HL-60/S4 treated with phorbol 12-myristate 13-acetate at 8.2 ng/mL for 4 days and 3 days (cell line): Measurements from ENCODE around the gene KCMF1.

Experiments
- in situ Hi-C: fragments of 300-500 bp; cut with MboI; formaldehyde crosslinking; loops from 2 replicates; pipeline ENCODE4 v1.15.0; 2022; ENCODE audit warnings: low sequenced_read_pairs

KCMF1 gene

DNA sequence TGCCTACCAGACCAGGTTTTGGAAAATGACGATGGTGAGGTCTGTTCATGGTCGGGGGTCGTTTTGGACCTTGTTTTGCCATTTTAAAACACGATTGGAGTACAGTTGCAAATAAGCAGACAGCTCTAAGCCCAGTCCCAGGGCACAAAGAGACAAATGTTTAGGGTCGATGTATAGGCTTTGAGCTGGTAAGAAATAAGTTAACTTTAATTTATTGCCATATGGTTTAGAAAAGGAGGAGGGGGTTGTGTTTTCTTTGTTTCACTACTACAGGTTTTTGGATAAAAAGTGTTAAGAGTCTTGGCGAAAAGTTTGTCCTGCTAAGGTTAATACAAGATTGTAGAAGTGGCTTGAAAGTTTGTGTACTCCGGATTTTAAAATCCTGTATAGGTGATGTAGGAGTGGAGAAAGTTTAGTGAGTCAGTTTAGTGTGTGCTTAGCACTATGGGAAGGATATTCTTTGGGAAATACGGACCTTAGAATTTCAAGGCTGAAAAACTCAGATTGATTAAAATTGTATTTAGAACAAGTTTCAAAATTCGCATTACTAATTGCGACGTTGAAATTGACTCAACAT, 1.3 kb downstream of the KCMF1 start:
- in situ Hi-C loops = no loop called here

- in situ Hi-C loops = no loop called here
Measured at GRCh38 chr2:84972932-84973331, 2.0 kb downstream of the KCMF1 start.

- in situ Hi-C loops = no loop called here
Measured at GRCh38 chr2:84980263-84980983, 9.5 kb downstream of the KCMF1 start.

- in situ Hi-C loops = no loop called here
Measured at GRCh38 chr2:84986018-84986417, 15.1 kb downstream of the KCMF1 start.

DNA sequence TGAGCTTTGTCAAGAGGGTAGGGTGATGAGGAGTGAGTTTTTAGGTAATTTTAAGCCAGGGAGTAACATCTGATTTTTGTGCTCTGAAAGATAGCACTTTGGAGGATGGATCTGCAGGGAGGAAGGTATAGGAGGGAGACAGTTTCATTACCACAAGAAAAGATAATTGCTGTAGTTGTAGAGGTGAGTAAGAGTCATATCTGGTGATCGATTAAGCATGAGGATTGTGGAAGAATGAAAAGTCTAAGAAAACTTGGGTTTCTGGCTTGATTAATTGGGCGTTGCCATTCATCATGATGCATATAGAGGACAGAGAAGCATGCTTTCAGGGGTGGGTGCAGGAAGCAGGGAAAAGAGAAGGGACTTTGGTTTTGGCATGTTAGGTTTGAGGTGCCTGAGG, 18.5 kb downstream of the KCMF1 start:
- in situ Hi-C loops = no loop called here

DNA sequence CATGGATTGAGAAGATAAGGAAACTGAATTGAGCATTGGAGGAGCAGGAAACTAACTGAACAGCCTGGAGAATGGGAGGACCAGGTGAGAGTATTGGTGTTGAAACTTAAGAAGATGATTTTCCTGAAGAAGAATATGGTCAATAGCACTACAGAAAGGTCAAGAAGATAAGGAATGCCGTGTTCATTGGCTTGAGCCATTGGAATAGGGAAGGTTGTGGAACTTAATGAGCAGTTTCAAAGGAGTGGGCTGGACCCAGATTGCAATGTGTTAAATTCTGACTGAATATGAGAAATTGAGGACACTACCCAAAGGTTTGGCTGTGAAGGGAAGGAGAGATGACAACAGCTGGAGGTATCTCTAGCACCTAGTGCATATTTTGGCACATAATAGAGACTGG, 19.0 kb downstream of the KCMF1 start:
- in situ Hi-C loops = no loop called here

DNA sequence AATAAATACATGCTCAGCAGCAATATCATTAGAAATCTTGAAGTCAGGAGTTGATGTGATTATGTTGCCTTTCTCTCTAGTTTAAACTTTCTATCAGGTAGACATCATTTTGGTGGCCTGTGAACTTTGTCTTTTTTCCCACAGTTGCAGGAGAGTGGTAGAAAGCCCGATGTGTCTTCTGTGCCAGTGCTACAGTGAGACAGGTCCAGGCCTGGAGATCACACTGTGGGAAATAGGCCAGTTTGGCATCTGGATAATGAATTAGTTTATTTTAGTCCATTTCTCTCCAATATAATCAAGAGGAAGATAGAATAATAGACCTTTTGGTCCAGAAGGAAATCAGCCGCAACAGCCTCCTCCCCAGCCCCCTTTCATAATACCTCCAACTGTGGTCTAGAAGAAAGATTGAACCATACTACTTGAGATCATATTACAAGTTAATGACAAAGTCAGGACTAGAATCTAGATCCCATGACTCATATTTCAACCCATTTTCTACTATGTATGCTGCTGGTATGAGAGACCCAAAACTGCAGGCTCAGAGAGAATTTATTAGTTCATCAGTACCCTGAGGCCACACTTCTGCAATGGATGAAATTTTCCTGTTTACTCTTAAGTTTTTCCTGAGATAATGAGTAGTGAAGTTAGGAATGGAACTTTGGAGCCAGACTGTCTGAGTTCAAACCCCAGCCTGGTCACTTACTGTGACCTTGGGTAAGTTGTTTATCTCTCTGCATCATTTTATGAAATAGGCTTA, 20.6 kb downstream of the KCMF1 start:
- in situ Hi-C loops = no loop called here

DNA sequence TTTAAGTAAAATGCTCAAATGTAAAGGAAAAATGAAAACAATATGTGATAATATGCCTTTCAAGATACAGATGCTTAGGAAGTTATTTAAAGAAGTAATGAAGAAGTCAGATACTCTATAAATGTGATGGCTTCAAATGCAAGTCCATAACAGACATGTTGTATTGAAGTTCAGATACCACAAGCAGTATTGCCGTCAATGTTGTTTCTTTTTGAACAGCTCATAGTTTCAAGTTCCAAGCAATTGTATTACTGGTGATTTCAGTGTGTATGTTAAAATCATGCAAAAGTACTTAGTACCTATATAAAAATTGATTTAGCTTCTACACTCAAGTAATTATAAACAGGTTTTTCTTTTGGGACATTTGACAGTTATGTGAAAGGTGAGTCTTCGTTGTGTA, 24.9 kb downstream of the KCMF1 start:
- in situ Hi-C loops = no loop called here

GRCh38 chr2:84996909-84997308, 25.9 kb downstream of the KCMF1 start:
- in situ Hi-C loops = no loop called here

GRCh38 chr2:84999553-84999955, 28.6 kb downstream of the KCMF1 start:
- in situ Hi-C loops = no loop called here

- in situ Hi-C loops = no loop called here
Measured at GRCh38 chr2:85001595-85001994, 30.6 kb downstream of the KCMF1 start.

GRCh38 chr2:85002534-85002933, 31.6 kb downstream of the KCMF1 start:
- in situ Hi-C loops = no loop called here

DNA sequence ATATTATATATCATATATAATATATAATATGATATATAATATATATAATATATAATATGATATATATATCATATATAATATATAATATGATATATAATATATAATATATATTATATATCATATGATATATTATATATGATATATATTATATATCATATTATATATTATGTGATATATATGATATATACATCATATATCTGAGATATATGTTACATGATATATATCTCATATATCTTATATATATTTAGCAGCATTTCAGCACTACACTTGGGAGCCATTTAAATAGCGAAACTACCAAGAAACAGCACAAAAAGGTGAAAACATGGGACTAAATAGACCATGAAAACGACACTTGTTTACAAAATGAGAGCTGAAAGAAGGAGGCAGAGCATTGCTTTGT, 37.3 kb downstream of the KCMF1 start:
- in situ Hi-C loops = no loop called here

DNA sequence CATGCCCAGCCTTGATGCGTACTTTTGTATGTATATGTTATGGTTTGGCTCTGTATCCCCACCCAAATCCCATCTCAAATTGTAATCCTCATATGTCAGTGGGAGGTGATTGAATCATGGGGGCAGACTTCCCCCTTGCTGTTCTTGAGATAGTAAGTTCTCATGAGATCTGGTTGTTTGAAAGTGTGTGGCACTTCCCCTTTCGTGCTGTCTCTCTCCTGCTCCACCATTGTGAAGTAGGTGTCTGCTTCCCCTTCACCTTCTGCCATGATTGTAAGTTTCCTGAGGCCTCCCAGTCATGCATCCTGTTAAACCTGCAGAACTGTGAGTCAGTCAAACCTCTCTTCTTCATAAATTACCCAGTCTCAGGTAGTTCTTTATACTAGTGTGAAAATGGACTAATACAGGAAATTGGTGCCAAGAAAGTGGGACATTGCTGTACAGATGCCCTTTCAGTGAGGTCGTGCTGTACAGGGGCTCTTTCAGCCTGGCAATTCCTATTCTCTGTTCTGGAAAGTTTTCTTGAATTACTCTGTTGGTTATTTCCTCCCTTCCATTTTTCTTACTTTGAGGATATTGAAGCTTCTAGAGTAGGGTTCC, 38.2 kb downstream of the KCMF1 start:
- in situ Hi-C loops = no loop called here

- in situ Hi-C loops = no loop called here
Measured at GRCh38 chr2:85010404-85010803, 39.4 kb downstream of the KCMF1 start.

DNA sequence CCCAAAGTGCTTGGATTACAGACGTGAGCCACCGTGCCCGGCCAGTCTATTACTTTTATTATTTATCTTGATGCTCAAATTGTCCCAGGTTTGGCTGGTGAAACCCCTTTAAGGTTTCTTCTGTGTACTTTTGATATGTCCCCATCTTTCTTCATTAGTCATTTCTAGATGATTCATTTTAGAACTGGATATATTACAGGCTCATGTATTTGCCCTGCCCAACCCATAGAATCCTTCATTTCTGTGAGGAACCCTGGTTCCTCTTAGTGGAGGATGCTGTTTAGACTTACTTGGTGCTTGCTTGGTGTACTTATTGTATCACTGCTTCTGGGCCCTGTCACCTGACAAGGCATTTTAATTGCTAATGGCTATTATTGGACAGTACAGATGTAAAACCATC, 40.1 kb downstream of the KCMF1 start:
- in situ Hi-C loops = no loop called here

- in situ Hi-C loops = no loop called here
Measured at GRCh38 chr2:85011747-85012146, 40.8 kb downstream of the KCMF1 start.

DNA sequence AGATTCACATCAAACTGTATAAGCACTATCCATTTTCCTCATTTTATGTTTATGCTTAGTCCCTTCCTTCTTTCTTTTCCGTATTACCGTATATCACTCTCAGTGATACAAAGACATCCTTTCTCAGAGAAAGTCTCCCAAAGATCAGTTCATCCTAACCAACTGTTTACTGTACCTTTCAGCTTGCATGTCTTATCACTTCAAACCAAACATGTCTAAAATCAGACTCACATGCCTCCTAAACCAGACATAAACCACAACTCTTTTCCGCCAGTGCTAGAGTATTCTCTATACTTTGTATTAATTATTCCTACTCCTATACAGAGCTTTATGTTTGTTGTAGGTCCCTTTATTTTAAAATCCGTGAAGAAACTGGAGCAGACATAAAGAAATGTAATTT, 41.5 kb downstream of the KCMF1 start:
- in situ Hi-C loops = no loop called here

GRCh38 chr2:85012855-85013254, 41.9 kb downstream of the KCMF1 start:
- in situ Hi-C loops = no loop called here

DNA sequence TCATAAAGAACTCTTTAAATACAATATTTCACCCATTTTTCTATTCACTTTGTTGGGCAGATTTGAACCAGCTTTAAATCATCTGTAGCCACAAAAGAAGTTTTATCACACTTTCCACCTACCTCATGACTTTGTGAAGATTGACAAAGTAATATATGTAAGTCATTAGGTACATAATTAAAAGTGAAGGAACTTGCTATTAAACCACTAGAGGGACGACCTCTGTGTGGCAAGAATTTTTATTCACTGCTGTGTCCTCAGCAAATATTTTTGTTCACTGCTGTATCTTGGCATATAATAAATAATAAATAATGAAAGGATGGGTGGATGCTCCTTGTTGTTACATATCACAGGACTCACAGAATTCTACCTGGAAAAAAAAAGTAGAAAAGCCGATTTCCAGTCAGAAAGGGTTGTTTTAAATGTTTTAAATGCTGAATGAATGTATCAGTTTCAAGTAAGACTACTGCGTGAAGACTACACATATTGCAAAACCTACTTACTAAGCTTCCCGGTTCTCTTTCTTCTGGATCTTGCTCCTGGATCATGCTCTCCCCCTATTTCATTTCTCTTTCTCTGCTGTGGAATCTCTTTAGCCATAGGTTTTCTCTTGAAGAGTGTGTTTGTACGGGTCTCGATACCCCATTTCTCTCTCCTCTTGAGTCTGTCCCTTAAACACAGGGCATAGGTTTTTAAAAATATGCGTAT, 44.8 kb downstream of the KCMF1 start:
- in situ Hi-C loops = no loop called here

DNA sequence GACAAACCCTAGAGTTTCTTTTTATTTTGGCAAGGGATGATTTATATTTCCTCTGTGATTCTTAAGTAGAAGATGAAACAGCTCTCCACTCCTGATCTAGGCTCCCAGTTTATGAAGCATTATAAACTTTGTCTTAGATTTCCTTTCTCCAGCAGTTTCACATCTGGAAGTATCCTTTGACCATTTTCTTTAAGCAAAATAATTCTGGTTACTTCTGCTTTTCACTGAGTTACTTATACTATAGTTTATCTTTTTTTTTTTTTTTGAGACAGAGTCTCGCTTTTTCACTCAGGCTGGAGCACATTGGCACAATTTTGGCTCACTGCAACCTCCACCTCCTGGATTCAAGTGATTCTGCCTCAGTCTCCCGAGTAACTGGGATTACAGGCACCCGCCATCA, 45.5 kb downstream of the KCMF1 start:
- in situ Hi-C loops = no loop called here
